Left ventricle myocardium inferior (tissue), 1 donor: Measurements from ENCODE around the gene RIPOR3. TPM values are rescaled to one million over a fixed set of nuclear protein-coding genes. Genes with fewer than 3 reads are reported as not detected.
"Not testable (repeated sequence)": the region's sequence is repeated elsewhere in the genome, so short reads cannot be mapped to it uniquely, and the experiment has no call there.

Experiments used
- DNase-seq: peaks from one replicate; pipeline ENCODE4 v3.0.0-alpha.2; 2020
- H3K27ac ChIP-seq: fragments of 200-600 bp; replicated peaks from 2 replicates; pipeline ENCODE4 v1.8.0; 2021
- H3K27me3 ChIP-seq: fragments of 200-600 bp; 2 replicates; pipeline ENCODE4 v1.8.0; 2021; ENCODE audit warnings: low read depth
- H3K36me3 ChIP-seq: fragments of 200-600 bp; 2 replicates; pipeline ENCODE4 v1.8.0; 2021
- H3K4me1 ChIP-seq: fragments of 200-600 bp; 2 replicates; pipeline ENCODE4 v1.8.0; 2021
- H3K4me3 ChIP-seq: fragments of 200-600 bp; 2 replicates; pipeline ENCODE4 v1.8.0; 2021; ENCODE audit warnings: mild to moderate bottlenecking, moderate library complexity
- H3K9me3 ChIP-seq: fragments of 200-600 bp; replicated peaks from 2 replicates; pipeline ENCODE4 v1.8.0; 2021
- CTCF ChIP-seq: fragments of 200-600 bp; IDR thresholded peaks from 2 replicates; pipeline ENCODE4 v1.8.0; 2021; ENCODE audit warnings: antibody characterized with exemption, mild to moderate bottlenecking, borderline replicate concordance
- intact Hi-C: fragments of 100-400 bp; cut with micrococcal nuclease; formaldehyde crosslinking; loops from one replicate; pipeline ENCODE4 v1.11.0; 2022
- total RNA-seq: library from RNA; stranded (reverse); fragmentation: NEBNext Ultra II Directional; extraction: Animal tissue kit (Norgen Biotek cat#: 25700); gene quantifications from one replicate; pipeline ENCODE4 v1.2.1, GENCODE V29; 2021
- donor health status: DM: no; HTN: yes; CAD: no; lungs with severe emphysema.

RIPOR3 gene
- total RNA-seq, 1 donor from 2014 or later, result 6.5 TPM

GRCh38 chr20:50704971-50705370, 13.6 kb upstream of the RIPOR3 start:
- no peak for TF ChIP-seq CTCF
- Histone ChIP-seq H3K9me3 (no peaks in the 10 kb centered on the region), H3K27ac (no peak overlapping the region), H3K4me1 (no peaks in the 10 kb centered on the region), H3K4me3 (no peak overlapping the region), H3K36me3 (no peaks in the 10 kb centered on the region), H3K27me3 (no peaks in the 10 kb centered on the region)
- intact Hi-C loops, result no loop called here
- no peak for DNase-seq

- TF ChIP-seq CTCF, result no peak
- intact Hi-C loops, result no loop called here
- Histone ChIP-seq H3K4me1 (no peaks in the 10 kb centered on the region), H3K4me3 (no peak overlapping the region), H3K27ac (no peak overlapping the region), H3K27me3 (no peaks in the 10 kb centered on the region), H3K36me3 (no peaks in the 10 kb centered on the region), H3K9me3 (no peaks in the 10 kb centered on the region)
- no peak for DNase-seq
These were observed 13.2 kb upstream of the RIPOR3 start for GRCh38 chr20:50704514-50704913.

- intact Hi-C loops, H3K4me3 ChIP-seq, H3K9me3 ChIP-seq, H3K4me1 ChIP-seq, DNase-seq, H3K27me3 ChIP-seq, H3K36me3 ChIP-seq, H3K27ac ChIP-seq: not testable (repeated sequence)
These were observed 12.5 kb upstream of the RIPOR3 start for GRCh38 chr20:50703651-50704438.

GRCh38 chr20:50701041-50701963, 10.0 kb upstream of the RIPOR3 start:
- Histone ChIP-seq H3K4me1 (no peaks in the 10 kb centered on the region), H3K27ac (no peak overlapping the region), H3K36me3 (no peaks in the 10 kb centered on the region), H3K9me3 (no peaks in the 10 kb centered on the region), H3K27me3 (no peaks in the 10 kb centered on the region), H3K4me3 (no peak overlapping the region)
- no peak for TF ChIP-seq CTCF
- intact Hi-C loops, result no loop called here
- no peak for DNase-seq

GRCh38 chr20:50699688-50700087, 8.3 kb upstream of the RIPOR3 start:
- intact Hi-C loops, result no loop called here
- Histone ChIP-seq H3K27me3 (no peaks in the 10 kb centered on the region), H3K27ac (no peak overlapping the region), H3K36me3 (no peaks in the 10 kb centered on the region), H3K9me3 (no peaks in the 10 kb centered on the region), H3K4me3 (no peak overlapping the region), H3K4me1 (peaks cover 14% of the 10 kb centered on the region)
- no peak for DNase-seq
- TF ChIP-seq CTCF, result no peak

DNA sequence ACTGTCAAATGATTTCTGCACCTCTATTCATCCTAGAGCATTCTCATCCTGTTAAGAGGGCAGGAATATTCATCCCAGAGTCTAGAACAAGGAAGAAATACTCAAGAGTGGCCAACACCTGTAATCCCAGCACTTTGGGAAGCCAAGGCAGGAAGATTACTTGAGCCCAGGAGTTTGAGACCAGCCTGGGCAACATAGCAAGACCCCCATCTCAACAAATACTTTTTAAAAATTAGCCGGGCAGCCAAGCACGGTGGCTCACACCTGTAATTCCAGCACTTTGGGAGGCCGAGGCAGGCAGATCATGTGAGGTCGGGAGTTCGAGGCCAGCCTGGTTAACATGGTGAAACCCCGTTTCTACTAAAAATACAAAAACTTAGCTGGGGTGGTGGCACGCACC, 6.9 kb upstream of the RIPOR3 start:
- H3K27ac ChIP-seq, H3K27me3 ChIP-seq, H3K9me3 ChIP-seq, DNase-seq, H3K4me3 ChIP-seq, H3K36me3 ChIP-seq, intact Hi-C loops: not testable (repeated sequence)
- peaks cover 14% of the 10 kb centered on the region for H3K4me1 ChIP-seq
